IPS-18a (cell line): ENCODE data around the gene CSK.

ENCODE experiments used
- H3K27ac ChIP-seq: one replicate; pipeline ENCODE4 v1.5.1; 2013; ENCODE audit warnings: low read length
- H3K27me3 ChIP-seq: one replicate; pipeline ENCODE4 v1.6.1; 2013; ENCODE audit warnings: mild to moderate bottlenecking, low read length; ENCODE audit not compliant: control insufficient read depth, insufficient read depth
- H3K36me3 ChIP-seq: one replicate; pipeline ENCODE4 v1.6.1; 2013; ENCODE audit warnings: low read depth, low read length; ENCODE audit not compliant: control insufficient read depth
- H3K4me1 ChIP-seq: one replicate; pipeline ENCODE4 v1.6.1; 2013; ENCODE audit warnings: low read depth, low read length; ENCODE audit not compliant: control insufficient read depth
- H3K4me3 ChIP-seq: one replicate; pipeline ENCODE4 v1.5.1; 2013; ENCODE audit warnings: low read length
- H3K9ac ChIP-seq: one replicate; pipeline ENCODE4 v1.6.1; 2013; ENCODE audit warnings: mild to moderate bottlenecking, low read length, moderate library complexity
- H3K9me3 ChIP-seq: one replicate; pipeline ENCODE4 v1.6.1; 2013; ENCODE audit warnings: low read depth, low read length; ENCODE audit not compliant: control insufficient read depth

Gene CSK

GRCh38 chr15:74791007-74791406, 9.1 kb downstream of the CSK start:
- Histone ChIP-seq H3K36me3 (no peaks in the 10 kb centered on the region), H3K27ac (no peak overlapping the region), H3K9ac (no peak overlapping the region), H3K4me1 (peaks cover 19% of the 10 kb centered on the region), H3K4me3 (no peak overlapping the region), H3K9me3 (no peaks in the 10 kb centered on the region), H3K27me3 (no peaks in the 10 kb centered on the region)

GRCh38 chr15:74791667-74792066, 9.8 kb downstream of the CSK start:
- Histone ChIP-seq H3K27me3 (no peaks in the 10 kb centered on the region), H3K4me1 (peaks cover 19% of the 10 kb centered on the region), H3K9ac (no peak overlapping the region), H3K36me3 (no peaks in the 10 kb centered on the region), H3K27ac (no peak overlapping the region), H3K9me3 (no peaks in the 10 kb centered on the region), H3K4me3 (no peak overlapping the region)

GRCh38 chr15:74792227-74793016, 10.5 kb downstream of the CSK start:
- Histone ChIP-seq H3K9ac (no peak overlapping the region), H3K27ac (no peak overlapping the region), H3K4me1 (peaks cover 19% of the 10 kb centered on the region), H3K27me3 (no peaks in the 10 kb centered on the region), H3K4me3 (no peak overlapping the region), H3K36me3 (no peaks in the 10 kb centered on the region), H3K9me3 (no peaks in the 10 kb centered on the region)

GRCh38 chr15:74793135-74794028, 11.5 kb downstream of the CSK start:
- Histone ChIP-seq H3K27me3 (no peaks in the 10 kb centered on the region), H3K9ac (no peak overlapping the region), H3K4me1 (peaks cover 11% of the 10 kb centered on the region), H3K36me3 (no peaks in the 10 kb centered on the region), H3K4me3 (no peak overlapping the region), H3K27ac (no peak overlapping the region), H3K9me3 (no peaks in the 10 kb centered on the region)

- Histone ChIP-seq H3K27ac (no peak overlapping the region), H3K27me3 (no peaks in the 10 kb centered on the region), H3K9ac (no peak overlapping the region), H3K36me3 (no peaks in the 10 kb centered on the region), H3K9me3 (no peaks in the 10 kb centered on the region), H3K4me3 (no peak overlapping the region), H3K4me1 (peaks cover under 1% of the 10 kb centered on the region)
Observed at GRCh38 chr15:74794248-74794969, 12.5 kb downstream of the CSK start.

- no peak overlapping the region for H3K4me3 ChIP-seq
- no peaks in the 10 kb centered on the region for H3K4me1 ChIP-seq
- H3K27ac ChIP-seq: no peak overlapping the region
- H3K27me3 ChIP-seq: no peaks in the 10 kb centered on the region
- no peaks in the 10 kb centered on the region for H3K9me3 ChIP-seq
- no peaks in the 10 kb centered on the region for H3K36me3 ChIP-seq
- no peak overlapping the region for H3K9ac ChIP-seq
Observed at GRCh38 chr15:74794970-74795349, 13.1 kb downstream of the CSK start.

GRCh38 chr15:74795966-74796625, 14.2 kb downstream of the CSK start:
- Histone ChIP-seq H3K9me3 (no peaks in the 10 kb centered on the region), H3K4me3 (no peak overlapping the region), H3K27ac (no peak overlapping the region), H3K27me3 (no peaks in the 10 kb centered on the region), H3K4me1 (no peaks in the 10 kb centered on the region), H3K36me3 (peaks cover 4% of the 10 kb centered on the region), H3K9ac (no peak overlapping the region)

- Histone ChIP-seq H3K4me1 (no peaks in the 10 kb centered on the region), H3K9ac (no peak overlapping the region), H3K4me3 (no peak overlapping the region), H3K27ac (no peak overlapping the region), H3K36me3 (peaks cover 17% of the 10 kb centered on the region), H3K27me3 (no peaks in the 10 kb centered on the region), H3K9me3 (no peaks in the 10 kb centered on the region)
Observed at GRCh38 chr15:74798388-74799254, 16.7 kb downstream of the CSK start.

GRCh38 chr15:74799255-74799855, 17.5 kb downstream of the CSK start:
- no peaks in the 10 kb centered on the region for H3K9me3 ChIP-seq
- no peak overlapping the region for H3K27ac ChIP-seq
- H3K27me3 ChIP-seq: no peaks in the 10 kb centered on the region
- H3K4me3 ChIP-seq: no peak overlapping the region
- H3K36me3 ChIP-seq: peaks cover 21% of the 10 kb centered on the region
- H3K9ac ChIP-seq: no peak overlapping the region
- H3K4me1 ChIP-seq: no peaks in the 10 kb centered on the region

GRCh38 chr15:74799856-74800558, 18.1 kb downstream of the CSK start:
- Histone ChIP-seq H3K9ac (no peak overlapping the region), H3K36me3 (peaks cover 21% of the 10 kb centered on the region), H3K9me3 (no peaks in the 10 kb centered on the region), H3K27ac (no peak overlapping the region), H3K4me1 (no peaks in the 10 kb centered on the region), H3K4me3 (no peak overlapping the region), H3K27me3 (no peaks in the 10 kb centered on the region)
